T-cell (primary cell): ENCODE data around the gene MTREX. TPM values are rescaled to one million over a fixed set of nuclear protein-coding genes. Genes with fewer than 3 reads are reported as not detected.

ENCODE experiments used
- ATAC-seq, 4 experiments: fragments of 200-7000 bp in 3 of 4; fragments of 150-1000 bp in 1 of 4; cut with Tn5 transposase; replicated peaks in 1 of 4; 1 replicate in 3 of 4; 2 replicates in 1 of 4; pipeline ENCODE4 v1.10.0; 2021; ENCODE audit warnings: moderate library complexity in 3 of 4, mild to moderate bottlenecking in 2 of 4, moderate number of reproducible peaks in 1 of 4
- CTCF ChIA-PET, 2 donors: fragments of 300-600 bp; sonication (Branson Sonifier 250); formaldehyde crosslinking; loops; one replicate each; lab custom pipeline; 2022; ENCODE audit warnings: antibody characterized with exemption in 2 of 2; lab: Charles Lee
- POLR2A ChIA-PET, 2 donors: fragments of 300-600 bp; sonication (Branson Sonifier 250); formaldehyde crosslinking; loops; one replicate each; lab custom pipeline; 2022; ENCODE audit warnings: antibody characterized with exemption in 2 of 2; lab: Charles Lee
- DNase-seq, 35 experiments: peaks; one replicate each; pipeline versions ENCODE4 v3.0.0 to v3.0.0-alpha.2; 2013 to 2023
- H3K27ac ChIP-seq: one replicate; pipeline ENCODE4 v1.5.1; 2013; ENCODE audit warnings: low read length
- H3K27me3 ChIP-seq, 2 experiments: replicated peaks in 1 of 2; 1 replicate in 1 of 2; 2 replicates in 1 of 2; pipeline versions ENCODE4 v1.6.1 to v1.7.0; 2013; ENCODE audit warnings: low read length in 1 of 2, mixed read lengths in 1 of 2; ENCODE audit not compliant: control insufficient read depth in 2 of 2, insufficient read depth in 2 of 2; ENCODE audit errors: extremely low read depth in 1 of 2
- H3K36me3 ChIP-seq, 2 donors: 1 replicate in 1 of 2; 2 replicates in 1 of 2; pipeline versions ENCODE4 v1.6.1 to v1.7.0; 2013; ENCODE audit warnings: low read length in 1 of 2; ENCODE audit not compliant: control insufficient read depth in 2 of 2, insufficient read depth in 1 of 2; ENCODE audit errors: extremely low read depth in 1 of 2
- H3K4me1 ChIP-seq, 2 experiments: 1 replicate in 1 of 2; 2 replicates in 1 of 2; pipeline versions ENCODE4 v1.6.1 to v1.7.0; 2013; ENCODE audit warnings: low read length in 2 of 2, mixed read lengths in 1 of 2; ENCODE audit not compliant: insufficient read depth in 2 of 2, control insufficient read depth in 1 of 2; ENCODE audit errors: extremely low read depth in 1 of 2
- H3K4me3 ChIP-seq, 2 donors: 1 replicate in 1 of 2; 2 replicates in 1 of 2; pipeline versions ENCODE4 v1.5.1 to v1.7.0; 2013; ENCODE audit warnings: mild to moderate bottlenecking in 2 of 2, low read length in 1 of 2, moderate library complexity in 1 of 2; ENCODE audit not compliant: control insufficient read depth in 1 of 2; ENCODE audit errors: extremely low read depth in 1 of 2
- H3K9me3 ChIP-seq: 2 replicates; pipeline ENCODE4 v1.7.0; 2013
- H3K27ac Mint-ChIP-seq, 2 donors: one replicate each; pipeline ENCODE4 v1.8.0; 2020 to 2021; ENCODE audit warnings: mild to moderate bottlenecking in 2 of 2, mixed read lengths in 2 of 2
- H3K27me3 Mint-ChIP-seq, 2 donors: one replicate each; pipeline ENCODE4 v1.8.0; 2021 to 2022; ENCODE audit warnings: mixed read lengths in 2 of 2
- H3K36me3 Mint-ChIP-seq: one replicate; pipeline ENCODE4 v1.8.0; 2021; ENCODE audit warnings: mixed read lengths
- H3K4me1 Mint-ChIP-seq, 3 donors: one replicate each; pipeline ENCODE4 v1.8.0; 2020 to 2022; ENCODE audit warnings: mixed read lengths in 3 of 3, mild to moderate bottlenecking in 1 of 3
- H3K4me3 Mint-ChIP-seq, 3 donors: one replicate each; pipeline ENCODE4 v1.8.0; 2020 to 2022; ENCODE audit warnings: mild to moderate bottlenecking in 3 of 3, mixed read lengths in 3 of 3, moderate library complexity in 3 of 3
- H3K9me3 Mint-ChIP-seq, 3 donors: one replicate each; pipeline ENCODE4 v1.8.0; 2020 to 2022; ENCODE audit warnings: mixed read lengths in 3 of 3
- WGBS: methylation state at CpG from one replicate; pipeline ENCODE4 v1.1.5; 2013; ENCODE audit warnings: missing lambda C conversion rate; ENCODE audit not compliant: insufficient coverage; 5-methylcytosine and 5-hydroxymethylcytosine counted together
- total RNA-seq, 35 experiments: library from RNA in 6 of 35; stranded (reverse) in 6 of 35; fragments of 120-200 nt in 1 of 35; gene quantifications; one replicate each; pipeline versions ENCODE4 v1.2.1 to v1.2.4 and lab custom pipeline; 2013 to 2026

MTREX gene
- total RNA-seq, 5 donors from 2014 or later (not counting 1 experiment from before 2014, with no cell fraction given) = 60.2 to 75.1 (median 62.0) TPM

DNA sequence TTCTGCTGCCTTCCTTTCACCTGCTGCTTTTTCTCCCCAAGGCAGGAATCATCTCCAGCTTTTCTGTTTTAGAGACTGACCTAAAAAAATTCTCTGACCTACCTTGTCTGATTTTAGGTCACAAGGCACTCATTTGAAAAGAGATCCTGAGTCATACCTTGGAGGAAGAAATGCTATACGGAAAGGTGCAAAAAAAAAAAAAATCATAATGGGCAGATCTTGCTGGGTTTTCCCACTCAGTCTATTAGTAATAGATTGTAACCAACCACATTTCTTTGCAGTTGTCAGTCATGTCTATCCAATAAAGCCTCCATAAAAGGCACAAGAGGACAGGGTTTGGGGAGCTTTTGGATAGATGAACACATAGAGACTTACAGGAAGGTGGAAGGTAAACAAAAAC lies 70.0 kb downstream of the MTREX start:
- no peak overlapping the region for H3K4me3 Mint-ChIP-seq
- peaks cover 65% of the 10 kb centered on the region for H3K36me3 Mint-ChIP-seq
- Histone ChIP-seq H3K4me3 (no peak overlapping the region), H3K27me3 (no peaks in the 10 kb centered on the region), H3K4me1 (no peaks in the 10 kb centered on the region), H3K9me3 (peaks cover 3% of the 10 kb centered on the region), H3K36me3 (peaks cover 3 to 48% of the 10 kb centered on the region in 2 donors), H3K27ac (no peak overlapping the region)
- no peaks in the 10 kb centered on the region for H3K27me3 Mint-ChIP-seq
- no peaks in the 10 kb centered on the region for H3K4me1 Mint-ChIP-seq
- ChIA-PET CTCF (interaction anchor here in 1 of 2 donors (0.7 kb wide), 1 partner anchor 35 kb away, joined by 7 read pairs; no protein-coding TSS in a partner anchor), POLR2A (interaction anchor here in 1 of 2 donors (0.6 kb wide), 1 partner anchor 9 kb away, joined by 4 read pairs; no protein-coding TSS in a partner anchor)
- ATAC-seq = no peak
- H3K9me3 Mint-ChIP-seq = peaks cover 5 to 14% (median 6%) of the 10 kb centered on the region in 3 donors
- WGBS = no CpG with 5 or more reads among the region's 1 CpG
- DNase-seq = no peak
- H3K27ac Mint-ChIP-seq = no peak overlapping the region

DNA sequence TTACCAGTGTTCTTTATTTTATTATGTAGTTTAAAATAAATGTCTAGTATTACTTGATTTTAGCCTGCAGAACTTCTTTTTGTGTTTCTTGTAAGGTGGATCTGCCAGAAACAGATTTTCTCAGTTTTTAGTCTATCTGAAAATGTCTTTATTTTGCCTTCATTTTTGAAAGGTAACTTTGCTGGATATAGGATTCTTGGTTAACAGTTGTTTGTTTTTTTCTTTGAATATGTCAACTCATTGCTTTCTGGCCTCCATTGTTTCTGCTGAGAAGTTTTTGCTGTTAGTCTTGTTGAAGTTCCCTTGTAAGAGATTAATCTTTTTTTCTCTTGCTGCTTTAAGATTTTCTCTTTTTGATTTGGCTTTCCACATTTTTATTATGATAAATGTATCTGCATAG lies 75.5 kb downstream of the MTREX start:
- Mint-ChIP-seq H3K27me3 (no peaks in the 10 kb centered on the region), H3K4me1 (peaks cover 7 to 11% (median 11%) of the 10 kb centered on the region in 3 donors), H3K4me3 (no peak overlapping the region), H3K27ac (no peak overlapping the region), H3K36me3 (peaks cover 78% of the 10 kb centered on the region), H3K9me3 (peaks cover 4 to 20% (median 5%) of the 10 kb centered on the region in 3 donors)
- CTCF ChIA-PET = no interaction called here
- Histone ChIP-seq H3K27ac (no peak overlapping the region), H3K9me3 (peaks cover 3% of the 10 kb centered on the region), H3K4me3 (no peak overlapping the region), H3K27me3 (no peaks in the 10 kb centered on the region), H3K36me3 (peaks cover 4 to 44% of the 10 kb centered on the region in 2 donors), H3K4me1 (no peaks in the 10 kb centered on the region)
- ATAC-seq (no peak), DNase-seq (no peak)
- POLR2A ChIA-PET = no interaction called here

DNA sequence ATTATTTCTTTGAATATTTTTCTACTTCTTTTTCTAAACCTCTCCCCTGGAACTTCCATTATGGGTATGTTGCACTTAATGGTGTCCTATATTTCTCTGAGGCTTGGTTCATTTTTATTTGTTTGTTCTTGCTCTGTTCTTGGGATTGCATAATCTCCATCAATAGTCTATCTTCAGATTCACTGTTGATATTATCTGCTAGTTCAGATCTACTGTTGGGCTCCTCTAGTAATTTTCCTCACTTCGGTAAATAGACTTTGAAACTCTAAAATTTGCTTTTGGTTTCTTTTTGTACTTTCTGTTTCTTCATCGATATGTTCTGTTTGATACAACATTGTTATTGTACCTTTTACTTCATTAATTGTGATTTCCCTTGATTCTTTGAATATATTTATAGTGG lies 76.3 kb downstream of the MTREX start:
- H3K9me3 ChIP-seq = peaks cover 3% of the 10 kb centered on the region
- peaks cover 4 to 40% of the 10 kb centered on the region in 2 donors for H3K36me3 ChIP-seq
- no peak overlapping the region for H3K27ac ChIP-seq
- Mint-ChIP-seq H3K27ac (peak overlapping the region in 1 of 2 donors; percentile 8), H3K36me3 (peaks cover 77% of the 10 kb centered on the region), H3K4me1 (peaks cover 7 to 11% (median 11%) of the 10 kb centered on the region in 3 donors), H3K4me3 (peak overlapping the region in 2 of 3 donors; percentile 9 to 40), H3K27me3 (no peaks in the 10 kb centered on the region), H3K9me3 (peaks cover 4 to 20% (median 5%) of the 10 kb centered on the region in 3 donors)
- ChIA-PET POLR2A (no interaction called here), CTCF (no interaction called here)
- ATAC-seq (no peak), DNase-seq (no peak)
- H3K4me1 ChIP-seq = no peaks in the 10 kb centered on the region
- H3K27me3 ChIP-seq = no peaks in the 10 kb centered on the region
- H3K4me3 ChIP-seq = no peak overlapping the region
- WGBS = no CpG with 5 or more reads among the region's 2 CpGs

DNA sequence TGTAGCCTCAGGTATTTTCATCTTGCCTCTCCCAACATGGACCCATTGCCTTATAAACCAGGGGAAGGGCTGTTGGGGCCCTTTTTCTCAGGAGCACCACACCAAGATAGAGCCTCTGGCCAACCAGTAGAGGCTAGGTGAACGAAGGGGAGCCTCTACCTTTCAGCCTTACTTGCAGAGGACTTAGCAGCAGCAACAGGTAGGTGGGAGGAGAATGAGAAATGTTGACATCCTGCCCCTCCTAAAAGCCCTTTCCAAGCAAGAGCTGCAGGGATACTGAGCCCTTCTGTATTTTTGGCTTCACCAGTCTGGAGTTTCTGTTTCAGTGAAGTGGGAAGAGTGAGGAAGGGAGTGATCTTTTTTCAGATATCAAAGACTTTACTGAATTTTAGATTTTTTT lies 77.4 kb downstream of the MTREX start:
- CTCF ChIA-PET = no interaction called here
- H3K4me1 ChIP-seq = no peaks in the 10 kb centered on the region
- Mint-ChIP-seq H3K27ac (no peak overlapping the region), H3K4me3 (no peak overlapping the region), H3K9me3 (peaks cover 4 to 20% (median 5%) of the 10 kb centered on the region in 3 donors), H3K36me3 (peaks cover 79% of the 10 kb centered on the region), H3K27me3 (no peaks in the 10 kb centered on the region), H3K4me1 (peaks cover 7 to 11% (median 11%) of the 10 kb centered on the region in 3 donors)
- ATAC-seq = no peak
- H3K27me3 ChIP-seq = no peaks in the 10 kb centered on the region
- peaks cover 3% of the 10 kb centered on the region for H3K9me3 ChIP-seq
- no peak for DNase-seq
- H3K36me3 ChIP-seq = peaks cover 8 to 37% of the 10 kb centered on the region in 2 donors
- POLR2A ChIA-PET = interaction anchor here in 1 of 2 donors (0.6 kb wide), 1 partner anchor 32 kb away, joined by 4 read pairs; no protein-coding TSS in a partner anchor
- no peak overlapping the region for H3K4me3 ChIP-seq
- WGBS = no CpG with 5 or more reads among the region's 1 CpG
- H3K27ac ChIP-seq = no peak overlapping the region

DNA sequence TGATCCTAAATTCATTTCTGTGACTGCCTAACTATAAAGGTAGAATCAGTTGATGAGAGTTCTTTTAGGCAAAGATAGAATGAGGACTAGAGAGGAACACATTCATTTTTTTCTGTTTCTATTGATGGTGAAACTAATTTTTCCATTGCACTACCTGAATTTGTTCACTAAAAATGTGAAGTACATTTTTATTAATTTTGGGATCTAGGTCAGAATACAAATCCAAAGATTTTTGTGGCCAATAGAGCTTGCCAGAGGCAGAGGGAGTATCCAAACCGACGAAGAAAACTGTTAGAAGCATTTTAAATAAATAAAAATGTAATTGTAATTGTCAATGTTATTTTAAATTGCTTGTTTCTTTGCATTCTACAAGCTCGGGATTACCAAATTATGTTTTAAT lies 78.1 kb downstream of the MTREX start:
- H3K27ac Mint-ChIP-seq = no peak overlapping the region

DNA sequence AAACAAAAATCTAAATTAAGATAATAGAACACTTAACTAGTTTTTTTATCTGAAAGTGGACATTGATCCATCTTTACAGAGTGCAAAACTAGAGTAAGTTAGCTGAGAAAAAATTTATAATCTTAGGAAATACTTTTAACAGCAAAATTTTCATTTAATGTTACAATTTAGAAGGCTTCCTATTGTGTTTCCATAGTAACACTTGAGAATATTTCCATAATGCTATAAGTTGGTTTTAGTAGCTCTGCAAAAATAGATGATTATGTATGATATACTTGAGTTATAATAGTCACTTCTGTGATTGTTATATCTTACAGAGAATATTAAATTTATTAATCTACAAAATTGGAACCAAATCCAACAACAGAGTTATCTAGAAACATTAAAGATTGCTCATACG lies 78.6 kb downstream of the MTREX start:
- H3K36me3 Mint-ChIP-seq = peaks cover 76% of the 10 kb centered on the region
- DNase-seq (no peak), ATAC-seq (no peak)
- WGBS = no CpG with 5 or more reads among the region's 1 CpG
- H3K4me1 ChIP-seq = no peaks in the 10 kb centered on the region
- no peaks in the 10 kb centered on the region for H3K9me3 ChIP-seq
- no peak overlapping the region for H3K27ac Mint-ChIP-seq
- H3K4me3 Mint-ChIP-seq = no peak overlapping the region
- no peaks in the 10 kb centered on the region for H3K27me3 ChIP-seq
- POLR2A ChIA-PET = no interaction called here
- no peaks in the 10 kb centered on the region for H3K27me3 Mint-ChIP-seq
- peaks cover 4 to 20% (median 5%) of the 10 kb centered on the region in 3 donors for H3K9me3 Mint-ChIP-seq
- no peak overlapping the region for H3K4me3 ChIP-seq
- H3K36me3 ChIP-seq = peaks cover 10 to 37% of the 10 kb centered on the region in 2 donors
- peaks cover 7 to 11% (median 11%) of the 10 kb centered on the region in 3 donors for H3K4me1 Mint-ChIP-seq
- H3K27ac ChIP-seq = no peak overlapping the region
- CTCF ChIA-PET = interaction anchor here in 1 of 2 donors (0.8 kb wide), 1 partner anchor 294 kb away, joined by 3 read pairs; no protein-coding TSS in a partner anchor

More for the DNA sequence above, 78.1 kb downstream of the MTREX start:
- Mint-ChIP-seq H3K27me3 (no peaks in the 10 kb centered on the region), H3K4me1 (peaks cover 7 to 11% (median 11%) of the 10 kb centered on the region in 3 donors), H3K36me3 (peaks cover 77% of the 10 kb centered on the region), H3K4me3 (no peak overlapping the region), H3K9me3 (peaks cover 4 to 20% (median 5%) of the 10 kb centered on the region in 3 donors)
- Histone ChIP-seq H3K4me3 (no peak overlapping the region), H3K36me3 (peaks cover 8 to 37% of the 10 kb centered on the region in 2 donors), H3K27me3 (no peaks in the 10 kb centered on the region), H3K9me3 (peaks cover 2% of the 10 kb centered on the region), H3K4me1 (no peaks in the 10 kb centered on the region), H3K27ac (no peak overlapping the region)
- DNase-seq (no peak), ATAC-seq (no peak)
- POLR2A ChIA-PET = interaction anchor here in 1 of 2 donors (0.6 kb wide), 1 partner anchor 33 kb away, joined by 4 read pairs; no protein-coding TSS in a partner anchor
- CTCF ChIA-PET = no interaction called here
- no CpG with 5 or more reads among the region's 3 CpGs for WGBS
